GM19372 (cell line): Measurements from ENCODE around the gene COX19.

Experiments
- ATAC-seq: cut with Tn5 transposase; IDR thresholded peaks from one replicate; pipeline ENCODE4 v1.9.1; 2021; ENCODE audit warnings: mild to moderate bottlenecking, low read depth, moderate library complexity; ENCODE audit not compliant: unreplicated experiment

Gene COX19

GRCh38 chr7:979886-980571 is 4.7 kb upstream of the COX19 start:
- ATAC-seq = no peak

GRCh38 chr7:979151-979550 is 3.8 kb upstream of the COX19 start:
- no peak for ATAC-seq

- no peak for ATAC-seq
These were observed 3.2 kb upstream of the COX19 start for GRCh38 chr7:978416-979091.

GRCh38 chr7:978049-978346 is 2.6 kb upstream of the COX19 start:
- ATAC-seq = no peak

GRCh38 chr7:977326-978048 is 2.1 kb upstream of the COX19 start:
- no peak for ATAC-seq

- ATAC-seq = no peak
These were observed 1.6 kb upstream of the COX19 start for GRCh38 chr7:976901-977325.

GRCh38 chr7:975702-976473 is 539 bp upstream of the COX19 start:
- no peak for ATAC-seq

- no peak for ATAC-seq
These were observed 1.2 kb downstream of the COX19 start for GRCh38 chr7:974172-974571.

- ATAC-seq = no peak
These were observed 2.0 kb downstream of the COX19 start for GRCh38 chr7:973312-973711.

GRCh38 chr7:972676-973309 is 2.6 kb downstream of the COX19 start:
- no peak for ATAC-seq

- ATAC-seq = no peak
These were observed 3.2 kb downstream of the COX19 start for GRCh38 chr7:972110-972509.

- ATAC-seq = no peak
These were observed 4.6 kb downstream of the COX19 start for GRCh38 chr7:970744-971143.

- ATAC-seq = no peak
These were observed 5.9 kb downstream of the COX19 start for GRCh38 chr7:969403-969802.

- ATAC-seq = no peak
These were observed 6.9 kb downstream of the COX19 start for GRCh38 chr7:968205-969105.

- ATAC-seq = no peak
These were observed 7.8 kb downstream of the COX19 start for GRCh38 chr7:967361-968082.

- no peak for ATAC-seq
These were observed 8.9 kb downstream of the COX19 start for GRCh38 chr7:966291-967069.

- ATAC-seq = no peak
These were observed 10.7 kb downstream of the COX19 start for GRCh38 chr7:964401-965231.
